HL-60 (cell line): ENCODE results near the gene FRAS1.

Experiments used
- CTCF ChIP-seq: IDR thresholded peaks from one replicate; pipeline ENCODE4 v1.5.1; 2011; ENCODE audit warnings: low read length, control low read depth, inconsistent platforms; ENCODE audit not compliant: insufficient read depth
- GABPA ChIP-seq: IDR thresholded peaks from 2 replicates; pipeline ENCODE4 v1.6.1; 2012; ENCODE audit warnings: low read depth
- POLR2AphosphoS5 ChIP-seq: IDR thresholded peaks from 2 replicates; pipeline ENCODE4 v1.6.1; 2012; ENCODE audit warnings: low read depth
- REST ChIP-seq: IDR thresholded peaks from 2 replicates; pipeline ENCODE4 v1.6.1; 2012; ENCODE audit warnings: low read depth; ENCODE audit not compliant: insufficient replicate concordance
- SPI1 ChIP-seq: IDR thresholded peaks from 2 replicates; pipeline ENCODE4 v1.6.1; 2012; ENCODE audit warnings: low read depth, mild to moderate bottlenecking, borderline replicate concordance

GRCh38 chr4:78524009-78524408 is 466.9 kb downstream of the FRAS1 start:
- TF ChIP-seq CTCF: no peak
- no peak for TF ChIP-seq POLR2AphosphoS5
- no peak for TF ChIP-seq GABPA
- no peak for TF ChIP-seq REST
- no peak for TF ChIP-seq SPI1
